OCI-LY7 (cell line): ENCODE data around the gene AHR. TPM values are rescaled to one million over a fixed set of nuclear protein-coding genes. Genes with fewer than 3 reads are reported as not detected.

Experiments
- BruUV-seq: library from RNA; stranded (reverse); fragments of 400-500 nt; replicated peaks from 2 replicates; lab custom pipeline; 2021; lab: Mats Ljungman, UMichigan
- CTCF ChIA-PET: fragments of 300-600 bp; sonication (Branson Sonifier 250); formaldehyde crosslinking; loops from one replicate; lab custom pipeline; 2022; ENCODE audit warnings: antibody characterized with exemption; ENCODE audit not compliant: unreplicated experiment; lab: Charles Lee
- POLR2A ChIA-PET: fragments of 300-600 bp; sonication (Branson Sonifier 250); formaldehyde crosslinking; loops from one replicate; lab custom pipeline; 2022; ENCODE audit warnings: antibody characterized with exemption; lab: Charles Lee
- DNase-seq: peaks from one replicate; pipeline ENCODE4 v3.0.0-alpha.2; 2015; ENCODE audit warnings: low spot score
- H2AFZ ChIP-seq: fragments of 200-600 bp; sonication (generic), shearing (Covaris generic); 2 replicates; pipeline ENCODE4 v1.6.1; 2014; ENCODE audit warnings: mild to moderate bottlenecking, antibody characterized with exemption, low read length, moderate library complexity
- H3K27ac ChIP-seq: fragments of 200-600 bp; sonication (generic); 2 replicates; pipeline ENCODE4 v1.5.1; 2014; ENCODE audit warnings: mixed run types, low read depth, mild to moderate bottlenecking, moderate library complexity, low read length, inconsistent platforms; ENCODE audit not compliant: poor library complexity, severe bottlenecking
- H3K36me3 ChIP-seq: fragments of 200-600 bp; sonication (generic); 2 replicates; pipeline ENCODE4 v1.6.1; 2014; ENCODE audit warnings: mild to moderate bottlenecking, antibody characterized with exemption, low read length, moderate library complexity, mixed read lengths; ENCODE audit not compliant: insufficient read depth
- H3K4me1 ChIP-seq: fragments of 200-600 bp; sonication (generic); 2 replicates; pipeline ENCODE4 v1.5.1; 2014; ENCODE audit warnings: mild to moderate bottlenecking, low read length; ENCODE audit not compliant: insufficient read depth, poor library complexity, severe bottlenecking
- H3K4me2 ChIP-seq: fragments of 200-600 bp; sonication (generic); 2 replicates; pipeline ENCODE4 v1.6.1; 2014; ENCODE audit warnings: mild to moderate bottlenecking, low read length
- H3K4me3 ChIP-seq: fragments of 200-600 bp; sonication (generic); 2 replicates; pipeline ENCODE4 v1.5.1; 2014; ENCODE audit warnings: mild to moderate bottlenecking, low read depth, low read length; ENCODE audit not compliant: poor library complexity, severe bottlenecking
- H3K79me2 ChIP-seq: fragments of 200-600 bp; sonication (generic); 2 replicates; pipeline ENCODE4 v1.6.1; 2016; ENCODE audit warnings: low read depth, mild to moderate bottlenecking, low read length, moderate library complexity, mixed read lengths; ENCODE audit not compliant: insufficient read depth
- H3K9me2 ChIP-seq: fragments of 200-600 bp; sonication (generic); 2 replicates; pipeline ENCODE4 v1.6.1; 2016; ENCODE audit warnings: mild to moderate bottlenecking, low read length, mixed read lengths; ENCODE audit not compliant: insufficient read depth
- H3K9me3 ChIP-seq: fragments of 200-600 bp; sonication (generic); 2 replicates; pipeline ENCODE4 v1.6.1; 2014; ENCODE audit warnings: mild to moderate bottlenecking, mixed run types, low read length, mixed read lengths
- H4K20me1 ChIP-seq: fragments of 200-600 bp; sonication (generic); 2 replicates; pipeline ENCODE4 v1.6.1; 2014; ENCODE audit warnings: mild to moderate bottlenecking, antibody characterized with exemption, low read length, moderate library complexity, mixed read lengths; ENCODE audit not compliant: insufficient read depth
- EZH2phosphoT487 ChIP-seq: fragments of 200-600 bp; sonication (generic); IDR thresholded peaks from 2 replicates; pipeline ENCODE4 v1.6.1; 2018; ENCODE audit warnings: low read depth, borderline replicate concordance, mild to moderate bottlenecking, mixed run types, antibody characterized with exemption, low read length, moderate library complexity, mixed read lengths
- intact Hi-C: fragments of 100-400 bp; cut with micrococcal nuclease; formaldehyde crosslinking; loops from one replicate; pipeline ENCODE4 v1.10.0; 2022; ENCODE audit not compliant: unreplicated experiment
- total RNA-seq, 2 experiments: library from RNA; depleted of rRNA in 1 of 2; stranded (reverse); fragments of >200 nt in 1 of 2; shearing (Covaris generic) in 1 of 2; gene quantifications; 2 replicates each; pipeline ENCODE4 v1.2.3, GENCODE V29; 2014 to 2022
- TF ChIP-seq, protein P1 (sequence below): fragments of 200-600 bp; sonication (generic); conservative IDR thresholded peaks from 2 replicates; pipeline ENCODE4 v1.5.1; 2014; ENCODE audit warnings: mild to moderate bottlenecking, antibody characterized with exemption, low read length, moderate library complexity, mixed read lengths

Gene AHR
- total RNA-seq, 2 experiments from 2014 or later: not detected

DNA sequence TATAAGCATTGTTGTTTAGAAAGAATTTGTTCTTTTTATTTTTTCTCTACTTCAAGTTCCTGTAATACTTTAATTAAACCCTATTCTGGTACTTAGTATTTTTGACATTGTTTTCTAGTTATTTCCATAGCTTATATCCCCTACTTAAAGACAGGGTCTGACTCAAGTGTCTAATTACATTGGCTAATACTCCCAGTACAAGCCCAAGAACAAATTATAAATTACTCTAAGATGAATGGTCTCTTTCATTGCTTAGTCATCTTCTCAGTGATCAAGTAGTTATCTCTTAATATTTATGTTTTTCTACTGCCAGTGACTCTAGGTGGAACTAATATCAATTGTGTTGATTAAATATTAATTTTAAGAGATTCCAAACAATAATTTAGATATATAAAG, 21.6 kb downstream of the AHR start:
- Histone ChIP-seq H3K9me3 (no peaks in the 10 kb centered on the region), H3K79me2 (no peaks in the 10 kb centered on the region), H3K4me2 (no peak overlapping the region), H3K4me1 (no peaks in the 10 kb centered on the region), H3K9me2 (no peaks in the 10 kb centered on the region), H3K27ac (no peak overlapping the region), H2AFZ (no peak overlapping the region), H3K4me3 (no peak overlapping the region), H4K20me1 (no peaks in the 10 kb centered on the region), H3K36me3 (no peaks in the 10 kb centered on the region)
- POLR2A ChIA-PET: no interaction called here
- intact Hi-C loops: no loop called here
- CTCF ChIA-PET: no interaction called here
- no peak for DNase-seq
- BruUV-seq: no TSS peak
- TF ChIP-seq EZH2phosphoT487: no peak
- TF ChIP-seq, protein P1, sequence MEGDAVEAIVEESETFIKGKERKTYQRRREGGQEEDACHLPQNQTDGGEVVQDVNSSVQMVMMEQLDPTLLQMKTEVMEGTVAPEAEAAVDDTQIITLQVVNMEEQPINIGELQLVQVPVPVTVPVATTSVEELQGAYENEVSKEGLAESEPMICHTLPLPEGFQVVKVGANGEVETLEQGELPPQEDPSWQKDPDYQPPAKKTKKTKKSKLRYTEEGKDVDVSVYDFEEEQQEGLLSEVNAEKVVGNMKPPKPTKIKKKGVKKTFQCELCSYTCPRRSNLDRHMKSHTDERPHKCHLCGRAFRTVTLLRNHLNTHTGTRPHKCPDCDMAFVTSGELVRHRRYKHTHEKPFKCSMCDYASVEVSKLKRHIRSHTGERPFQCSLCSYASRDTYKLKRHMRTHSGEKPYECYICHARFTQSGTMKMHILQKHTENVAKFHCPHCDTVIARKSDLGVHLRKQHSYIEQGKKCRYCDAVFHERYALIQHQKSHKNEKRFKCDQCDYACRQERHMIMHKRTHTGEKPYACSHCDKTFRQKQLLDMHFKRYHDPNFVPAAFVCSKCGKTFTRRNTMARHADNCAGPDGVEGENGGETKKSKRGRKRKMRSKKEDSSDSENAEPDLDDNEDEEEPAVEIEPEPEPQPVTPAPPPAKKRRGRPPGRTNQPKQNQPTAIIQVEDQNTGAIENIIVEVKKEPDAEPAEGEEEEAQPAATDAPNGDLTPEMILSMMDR: no peak

DNA sequence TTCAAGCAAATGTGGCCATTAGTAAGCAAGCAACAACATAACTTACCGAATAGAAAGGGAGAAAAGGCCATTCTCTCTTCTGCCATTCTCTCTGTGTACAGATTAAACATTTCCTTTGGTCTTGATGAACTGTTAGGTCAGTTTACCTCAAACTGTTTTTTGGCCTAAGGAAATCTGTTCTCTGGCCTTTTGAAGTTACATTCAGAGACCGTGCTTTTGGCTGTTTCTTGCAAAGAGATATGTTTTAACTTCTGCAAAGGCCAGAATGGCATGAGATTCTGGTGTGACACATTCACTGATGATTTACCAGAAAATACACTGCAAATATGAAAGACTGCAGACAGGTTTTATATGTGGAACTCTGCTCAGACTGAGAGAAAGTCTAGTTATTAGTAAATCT, 22.2 kb downstream of the AHR start:
- POLR2A ChIA-PET: no interaction called here
- no peak for DNase-seq
- H3K79me2 ChIP-seq: no peaks in the 10 kb centered on the region
- H4K20me1 ChIP-seq: no peaks in the 10 kb centered on the region
- no peak overlapping the region for H3K4me2 ChIP-seq
- no peak overlapping the region for H3K27ac ChIP-seq
- no peaks in the 10 kb centered on the region for H3K36me3 ChIP-seq
- intact Hi-C loops: no loop called here
- BruUV-seq: no TSS peak
- CTCF ChIA-PET: no interaction called here
- H2AFZ ChIP-seq: no peak overlapping the region
- TF ChIP-seq, protein P1: no peak
- TF ChIP-seq EZH2phosphoT487: no peak
- H3K9me2 ChIP-seq: no peaks in the 10 kb centered on the region
- no peak overlapping the region for H3K4me3 ChIP-seq
- H3K9me3 ChIP-seq: no peaks in the 10 kb centered on the region
- no peaks in the 10 kb centered on the region for H3K4me1 ChIP-seq

DNA sequence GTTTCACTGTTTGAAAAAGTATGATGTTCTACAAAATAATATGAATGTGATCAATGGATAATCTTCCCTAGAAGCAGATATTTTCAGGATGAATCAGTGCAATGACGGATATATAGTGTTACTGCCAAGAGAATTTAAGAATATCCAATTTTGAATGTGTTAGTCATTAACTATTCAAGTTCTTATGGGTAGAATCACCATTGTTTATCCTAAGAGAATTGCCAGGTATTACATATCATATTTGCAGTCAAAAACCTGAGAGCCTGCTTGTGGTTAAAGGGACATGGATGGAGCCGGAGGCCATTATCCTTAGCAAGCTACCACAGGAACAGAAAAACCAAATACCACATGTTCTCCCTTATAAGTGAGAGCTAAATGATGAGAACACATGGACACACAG, 26.9 kb downstream of the AHR start:
- no peaks in the 10 kb centered on the region for H3K79me2 ChIP-seq
- no peaks in the 10 kb centered on the region for H4K20me1 ChIP-seq
- H3K9me2 ChIP-seq: no peaks in the 10 kb centered on the region
- intact Hi-C loops: no loop called here
- no peaks in the 10 kb centered on the region for H3K36me3 ChIP-seq
- no peak for TF ChIP-seq EZH2phosphoT487
- TF ChIP-seq, protein P1: no peak
- POLR2A ChIA-PET: no interaction called here
- no peak overlapping the region for H3K4me3 ChIP-seq
- no TSS peak for BruUV-seq
- no peaks in the 10 kb centered on the region for H3K4me1 ChIP-seq
- no peaks in the 10 kb centered on the region for H3K9me3 ChIP-seq
- CTCF ChIA-PET: no interaction called here
- no peak overlapping the region for H3K4me2 ChIP-seq
- DNase-seq: no peak
- H3K27ac ChIP-seq: no peak overlapping the region
- H2AFZ ChIP-seq: no peak overlapping the region
